NB4 (cell line): ENCODE results near the gene CSNK2A1.
A peak's percentile ranks its signal among the peaks of the same experiment; 100 is the strongest.

Experiments used
- CTCF ChIP-seq: IDR thresholded peaks from one replicate; pipeline ENCODE4 v1.5.1; 2012; ENCODE audit warnings: low read depth, low read length
- POLR2A ChIP-seq: IDR thresholded peaks from 2 replicates; pipeline ENCODE4 v1.6.1; 2011; ENCODE audit warnings: mild to moderate bottlenecking; ENCODE audit not compliant: insufficient read length; ENCODE audit errors: extremely low read depth
- TF ChIP-seq, protein P1 (sequence below): IDR thresholded peaks from 2 replicates; pipeline ENCODE4 v1.6.1; 2011; ENCODE audit warnings: low read depth, low read length

GRCh38 chr20:460707-461106, 82.9 kb downstream of the CSNK2A1 start:
- no peak for TF ChIP-seq POLR2A
- TF ChIP-seq CTCF, result no peak
- TF ChIP-seq, protein P1, sequence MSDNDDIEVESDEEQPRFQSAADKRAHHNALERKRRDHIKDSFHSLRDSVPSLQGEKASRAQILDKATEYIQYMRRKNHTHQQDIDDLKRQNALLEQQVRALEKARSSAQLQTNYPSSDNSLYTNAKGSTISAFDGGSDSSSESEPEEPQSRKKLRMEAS, result peak; percentile 42; the same call in 1 of the 2 replicates
